Spleen (tissue), 7 donors: Measurements from ENCODE around the gene TMEM72.

Source experiments
- POLR2AphosphoS5 ChIP-seq, 3 donors: sonication (generic); formaldehyde crosslinking; IDR thresholded peaks; one replicate each; pipeline ENCODE4 v1.5.1; 2017; ENCODE audit warnings: antibody characterized with exemption in 3 of 3
- TF ChIP-seq, protein P1 (sequence below), 11 experiments: fragments of 200-600 bp in 7 of 11; fragments of 450-650 bp in 4 of 11; sonication (generic) in 4 of 11; IDR thresholded peaks in 8 of 11; conservative IDR thresholded peaks in 3 of 11; 1 replicate in 7 of 11; 2 replicates in 4 of 11; pipeline versions ENCODE4 v1.4.0 to v1.8.0; 2016 to 2021; ENCODE audit warnings: antibody characterized with exemption in 11 of 11, inconsistent platforms in 4 of 11, mild to moderate bottlenecking in 1 of 11
- donor health status: DM: no; HTN: no; CAD: no; lungs with moderate emphysema.
- donor health status: DM: no; HTN: no; CAD: no.
- donor health status: DM: no; HTN: no; CAD: no.

GRCh38 chr10:44874166-44874565 lies 37.0 kb upstream of the TMEM72 start:
- TF ChIP-seq POLR2AphosphoS5 (IDR thresholded peaks at IDR 0.05): no peak
- TF ChIP-seq, protein P1, sequence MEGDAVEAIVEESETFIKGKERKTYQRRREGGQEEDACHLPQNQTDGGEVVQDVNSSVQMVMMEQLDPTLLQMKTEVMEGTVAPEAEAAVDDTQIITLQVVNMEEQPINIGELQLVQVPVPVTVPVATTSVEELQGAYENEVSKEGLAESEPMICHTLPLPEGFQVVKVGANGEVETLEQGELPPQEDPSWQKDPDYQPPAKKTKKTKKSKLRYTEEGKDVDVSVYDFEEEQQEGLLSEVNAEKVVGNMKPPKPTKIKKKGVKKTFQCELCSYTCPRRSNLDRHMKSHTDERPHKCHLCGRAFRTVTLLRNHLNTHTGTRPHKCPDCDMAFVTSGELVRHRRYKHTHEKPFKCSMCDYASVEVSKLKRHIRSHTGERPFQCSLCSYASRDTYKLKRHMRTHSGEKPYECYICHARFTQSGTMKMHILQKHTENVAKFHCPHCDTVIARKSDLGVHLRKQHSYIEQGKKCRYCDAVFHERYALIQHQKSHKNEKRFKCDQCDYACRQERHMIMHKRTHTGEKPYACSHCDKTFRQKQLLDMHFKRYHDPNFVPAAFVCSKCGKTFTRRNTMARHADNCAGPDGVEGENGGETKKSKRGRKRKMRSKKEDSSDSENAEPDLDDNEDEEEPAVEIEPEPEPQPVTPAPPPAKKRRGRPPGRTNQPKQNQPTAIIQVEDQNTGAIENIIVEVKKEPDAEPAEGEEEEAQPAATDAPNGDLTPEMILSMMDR (IDR thresholded peaks at IDR 0.05 in 8 of 11, conservative IDR thresholded peaks at IDR 0.05 in 3 of 11): no peak
